ENCODE results near the gene TMEM120A.

Gene TMEM120A

GRCh38 chr7:75980430-75981202 lies 13.8 kb downstream of the TMEM120A start:
- DNase-seq = no peak

GRCh38 chr7:75979759-75980429 lies 14.5 kb downstream of the TMEM120A start:
- DNase-seq = no peak

GRCh38 chr7:75977743-75978142 lies 16.7 kb downstream of the TMEM120A start:
- no peak for DNase-seq

- DNase-seq = no peak
Observed at GRCh38 chr7:75971961-75972763, 22.2 kb downstream of the TMEM120A start.

- no peak for DNase-seq
Observed at GRCh38 chr7:75971309-75971960, 23.0 kb downstream of the TMEM120A start.

- DNase-seq = no peak
Observed at GRCh38 chr7:75969704-75970498, 24.5 kb downstream of the TMEM120A start.

- DNase-seq = no peak
Observed at GRCh38 chr7:75969182-75969581, 25.2 kb downstream of the TMEM120A start.

- DNase-seq = no peak
Observed at GRCh38 chr7:75968561-75969001, 25.8 kb downstream of the TMEM120A start.

- no peak for DNase-seq
Observed at GRCh38 chr7:75968012-75968411, 26.4 kb downstream of the TMEM120A start.

GRCh38 chr7:75967487-75967997 lies 26.9 kb downstream of the TMEM120A start:
- DNase-seq = peak in 1 of 2 donors; percentile 50

GRCh38 chr7:75967055-75967454 lies 27.3 kb downstream of the TMEM120A start:
- no peak for DNase-seq

- no peak for DNase-seq
Observed at GRCh38 chr7:75966190-75966961, 28.0 kb downstream of the TMEM120A start.

- DNase-seq = no peak
Observed at GRCh38 chr7:75965617-75966016, 28.8 kb downstream of the TMEM120A start.

- no peak for DNase-seq
Observed at GRCh38 chr7:75963381-75963995, 30.9 kb downstream of the TMEM120A start.

- no peak for DNase-seq
Observed at GRCh38 chr7:75962607-75963380, 31.6 kb downstream of the TMEM120A start.

- DNase-seq = no peak
Observed at GRCh38 chr7:75961218-75961617, 33.2 kb downstream of the TMEM120A start.

GRCh38 chr7:75960372-75960771 lies 34.0 kb downstream of the TMEM120A start:
- no peak for DNase-seq

GRCh38 chr7:75958802-75959543 lies 35.4 kb downstream of the TMEM120A start:
- DNase-seq = no peak
